AG04450 (cell line): ENCODE data around the gene SLC36A2. TPM values are rescaled to one million over a fixed set of nuclear protein-coding genes. Genes with fewer than 3 reads are reported as not detected.
"Not testable (repeated sequence)": the region's sequence is repeated elsewhere in the genome, so short reads cannot be mapped to it uniquely, and the experiment has no call there.

Experiments used
- CTCF ChIA-PET: fragments of 300-600, 350-600 bp; formaldehyde crosslinking; extraction: SDS; loops from one replicate; lab custom pipeline; 2022; ENCODE audit warnings: antibody characterized with exemption, inconsistent platforms; lab: Charles Lee
- POLR2A ChIA-PET: fragments of 350-600 bp; formaldehyde crosslinking; extraction: SDS; loops from one replicate; lab custom pipeline; 2021; ENCODE audit warnings: antibody characterized with exemption, inconsistent platforms; lab: Yijun Ruan, JAX
- DNase-seq: peaks from one replicate; pipeline ENCODE4 v3.0.0-alpha.2; 2011; ENCODE audit warnings: low read depth, low spot score
- H3K27ac ChIP-seq: one replicate; pipeline ENCODE4 v1.5.1; 2012; ENCODE audit warnings: low read depth, low read length, control low read depth
- H3K27me3 ChIP-seq: one replicate; pipeline ENCODE4 v1.6.0; 2012; ENCODE audit warnings: low read length; ENCODE audit not compliant: control insufficient read depth, insufficient read depth
- H3K4me3 ChIP-seq: 2 replicates; pipeline ENCODE4 v1.5.1; 2011; ENCODE audit warnings: mild to moderate bottlenecking, low read depth, low read length, control low read depth
- H3K9me3 ChIP-seq: 2 replicates; pipeline ENCODE4 v1.5.1; 2012; ENCODE audit warnings: low read length; ENCODE audit not compliant: control insufficient read depth, insufficient read depth
- CTCF ChIP-seq: IDR thresholded peaks from 2 replicates; pipeline ENCODE4 v1.5.1; 2011; ENCODE audit warnings: low read depth, low read length, control low read depth, inconsistent platforms
- polyA plus RNA-seq: library from polyadenylated mRNA; depleted of rRNA; stranded (reverse); fragments of >200 nt; gene quantifications from 2 replicates; pipeline ENCODE4 v1.2.3, GENCODE V29; 2011

SLC36A2 gene
- polyA plus RNA-seq, 1 experiment: not detected

GRCh38 chr5:151312756-151313324 is 34.5 kb downstream of the SLC36A2 start:
- ChIA-PET CTCF (no interaction called here), POLR2A (no interaction called here)
- H3K4me3 ChIP-seq: no peak overlapping the region
- no peak overlapping the region for H3K27ac ChIP-seq
- H3K27me3 ChIP-seq: no peaks in the 10 kb centered on the region
- H3K9me3 ChIP-seq: no peaks in the 10 kb centered on the region; the same call in 1 of the 2 replicates
- TF ChIP-seq CTCF: no peak
- DNase-seq: no peak

GRCh38 chr5:151310932-151311331 is 36.4 kb downstream of the SLC36A2 start:
- POLR2A ChIA-PET: no interaction called here
- CTCF ChIA-PET: no interaction called here
- H3K9me3 ChIP-seq: no peaks in the 10 kb centered on the region; the same call in 1 of the 2 replicates
- DNase-seq: no peak
- TF ChIP-seq CTCF: no peak
- H3K27me3 ChIP-seq: no peaks in the 10 kb centered on the region
- no peak overlapping the region for H3K4me3 ChIP-seq
- H3K27ac ChIP-seq: no peak overlapping the region

- CTCF ChIA-PET, H3K27me3 ChIP-seq, DNase-seq, H3K27ac ChIP-seq, H3K4me3 ChIP-seq, H3K9me3 ChIP-seq, POLR2A ChIA-PET: not testable (repeated sequence)
Observed at GRCh38 chr5:151309821-151310220, 37.5 kb downstream of the SLC36A2 start.

- POLR2A ChIA-PET, H3K9me3 ChIP-seq, H3K4me3 ChIP-seq, H3K27ac ChIP-seq, DNase-seq, H3K27me3 ChIP-seq, CTCF ChIA-PET: not testable (repeated sequence)
Observed at GRCh38 chr5:151309266-151309665, 38.1 kb downstream of the SLC36A2 start.

GRCh38 chr5:151303666-151304065 is 43.7 kb downstream of the SLC36A2 start, which contains the start of gene SLC36A3:
TSS of gene SLC36A3 (minus strand) at chr5:151303766. CDS start at chr5:151303354, 412 bp downstream.
- ChIA-PET POLR2A (no interaction called here), CTCF (no interaction called here)
- Histone ChIP-seq H3K4me3 (no peak within 1 kb of the TSS), H3K9me3 (no peaks in the 10 kb centered on the region), H3K27ac (no peak within 1 kb of the TSS), H3K27me3 (peaks cover 2% of the 10 kb centered on the region)
- TF ChIP-seq CTCF: no peak
- no peak for DNase-seq

- no peaks in the 10 kb centered on the region for H3K9me3 ChIP-seq
- H3K4me3 ChIP-seq: no peak overlapping the region
- H3K27ac ChIP-seq: no peak overlapping the region
- ChIA-PET CTCF (no interaction called here), POLR2A (no interaction called here)
- no peak for DNase-seq
- no peak for TF ChIP-seq CTCF
- peaks cover 2% of the 10 kb centered on the region for H3K27me3 ChIP-seq
Observed at GRCh38 chr5:151298063-151298855, 49.1 kb downstream of the SLC36A2 start.
